ENCODE data around the gene CCT6A.
"Not testable (repeated sequence)": the region's sequence is repeated elsewhere in the genome, so short reads cannot be mapped to it uniquely, and the experiment has no call there.

Gene CCT6A, protein sequence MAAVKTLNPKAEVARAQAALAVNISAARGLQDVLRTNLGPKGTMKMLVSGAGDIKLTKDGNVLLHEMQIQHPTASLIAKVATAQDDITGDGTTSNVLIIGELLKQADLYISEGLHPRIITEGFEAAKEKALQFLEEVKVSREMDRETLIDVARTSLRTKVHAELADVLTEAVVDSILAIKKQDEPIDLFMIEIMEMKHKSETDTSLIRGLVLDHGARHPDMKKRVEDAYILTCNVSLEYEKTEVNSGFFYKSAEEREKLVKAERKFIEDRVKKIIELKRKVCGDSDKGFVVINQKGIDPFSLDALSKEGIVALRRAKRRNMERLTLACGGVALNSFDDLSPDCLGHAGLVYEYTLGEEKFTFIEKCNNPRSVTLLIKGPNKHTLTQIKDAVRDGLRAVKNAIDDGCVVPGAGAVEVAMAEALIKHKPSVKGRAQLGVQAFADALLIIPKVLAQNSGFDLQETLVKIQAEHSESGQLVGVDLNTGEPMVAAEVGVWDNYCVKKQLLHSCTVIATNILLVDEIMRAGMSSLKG

DNA sequence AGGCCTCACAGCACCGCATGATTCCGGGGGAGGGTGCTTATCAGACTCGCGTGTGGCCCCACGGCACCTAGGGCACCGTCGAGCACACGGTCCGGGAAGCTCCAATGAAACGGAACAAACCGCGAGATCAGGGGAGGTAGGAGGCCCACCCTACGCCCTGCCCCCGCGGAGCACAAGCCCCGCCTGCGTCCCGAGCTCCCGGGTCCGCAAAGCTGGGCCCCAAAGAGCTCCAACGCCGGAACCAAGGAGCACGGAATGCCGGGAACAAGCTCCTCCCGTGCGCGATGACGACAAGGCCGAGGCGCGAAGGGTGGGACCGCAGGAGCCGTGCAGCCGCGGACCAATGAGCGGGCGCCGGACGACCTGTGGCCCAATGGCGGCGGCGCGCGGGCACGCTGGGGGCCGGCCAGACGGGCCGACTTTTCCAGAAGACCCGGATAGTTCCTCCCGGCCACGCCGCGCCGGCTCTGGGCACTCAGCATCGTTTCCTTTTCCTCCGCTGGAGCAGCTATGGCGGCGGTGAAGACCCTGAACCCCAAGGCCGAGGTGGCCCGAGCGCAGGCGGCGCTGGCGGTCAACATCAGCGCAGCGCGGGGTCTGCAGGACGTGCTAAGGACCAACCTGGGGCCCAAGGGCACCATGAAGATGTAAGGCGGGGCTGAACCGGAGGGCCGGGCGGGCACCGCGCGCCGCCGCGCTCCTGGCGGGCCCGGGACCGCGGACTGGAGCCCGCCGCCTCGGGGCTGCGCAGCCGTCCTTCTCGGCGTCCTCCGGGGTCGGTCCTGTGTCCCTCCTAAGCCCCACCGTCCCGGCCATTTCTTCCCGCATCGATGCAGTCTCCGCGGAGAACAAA, at the start of gene CCT6A, which contains the start of gene PSPH:
Gene CCT6A (plus strand): TSS at position 427 of the 853 bp plus-strand sequence. CDS start 84 bp downstream, at position 511.
Gene PSPH (minus strand): TSS at position 106 of the 853 bp plus-strand sequence. CDS start 30,232 bp downstream, outside the sequence.
- Mint-ChIP-seq H3K4me1 (ENCODE audit: low read depth) (peaks cover 29% of the 10 kb centered on the region), H3K36me3 (ENCODE audit: low read depth) (peaks cover 24% of the 10 kb centered on the region), H3K4me3 (peak within 1 kb of the TSS; percentile 99), H3K27ac (peak within 1 kb of the TSS; percentile 97), H3K9me3 (no peaks in the 10 kb centered on the region), H3K27me3 (ENCODE audit: low read depth) (no peaks in the 10 kb centered on the region)

DNA sequence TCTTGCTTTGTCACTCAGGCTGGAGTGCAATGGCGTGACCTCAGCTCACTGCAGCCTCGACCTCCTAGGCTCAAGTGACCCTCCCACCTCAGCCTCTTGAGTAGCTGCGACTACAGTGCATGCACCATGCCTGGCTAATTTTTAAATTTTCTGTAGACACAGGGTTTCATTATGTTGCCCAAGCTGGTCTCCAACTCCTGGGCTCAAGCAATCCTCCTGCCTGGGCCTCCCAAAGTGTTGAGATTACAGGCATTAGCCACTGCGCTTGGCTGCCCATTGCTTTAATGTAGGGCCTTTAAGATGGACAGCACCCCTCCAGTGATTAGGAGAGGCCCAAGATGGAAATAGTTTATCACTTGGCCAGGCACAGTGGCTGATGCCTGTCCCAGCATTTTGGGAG, 47.8 kb upstream of the CCT6A start:
- peaks cover 12% of the 10 kb centered on the region for H3K36me3 Mint-ChIP-seq (ENCODE audit: low read depth)
- H3K27ac Mint-ChIP-seq: no peak overlapping the region
- H3K4me1 Mint-ChIP-seq (ENCODE audit: low read depth): peaks cover 8% of the 10 kb centered on the region
- no peaks in the 10 kb centered on the region for H3K27me3 Mint-ChIP-seq (ENCODE audit: low read depth)
- H3K9me3 Mint-ChIP-seq: no peaks in the 10 kb centered on the region
- H3K4me3 Mint-ChIP-seq: no peak overlapping the region

DNA sequence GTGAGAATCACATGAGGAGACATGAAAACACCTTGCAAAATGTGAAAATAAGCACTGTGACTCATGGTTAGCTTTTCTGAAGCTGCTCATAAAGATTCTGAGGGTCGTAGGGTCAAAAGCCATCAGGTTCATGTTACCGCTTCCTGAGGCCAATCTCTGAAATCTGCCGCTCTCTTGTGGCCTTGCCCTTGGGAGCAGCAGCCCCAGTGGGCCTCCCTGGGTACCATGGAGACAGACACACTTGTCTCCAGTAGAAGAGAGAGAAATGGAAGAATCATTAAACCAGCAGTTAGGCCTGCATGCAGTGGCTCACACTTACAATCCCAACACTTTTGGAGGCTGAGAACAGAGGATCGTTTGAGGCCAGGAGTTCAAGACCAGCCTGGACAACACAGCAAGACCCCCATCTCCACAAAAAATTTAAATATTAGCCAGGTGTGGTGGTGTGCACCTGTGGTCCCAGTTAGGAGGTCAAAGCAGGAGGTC, 44.4 kb upstream of the CCT6A start:
- no peaks in the 10 kb centered on the region for H3K27me3 Mint-ChIP-seq (ENCODE audit: low read depth)
- H3K36me3 Mint-ChIP-seq (ENCODE audit: low read depth): no peaks in the 10 kb centered on the region
- no peaks in the 10 kb centered on the region for H3K9me3 Mint-ChIP-seq
- no peak overlapping the region for H3K4me3 Mint-ChIP-seq
- no peaks in the 10 kb centered on the region for H3K4me1 Mint-ChIP-seq (ENCODE audit: low read depth)
- H3K27ac Mint-ChIP-seq: no peak overlapping the region

DNA sequence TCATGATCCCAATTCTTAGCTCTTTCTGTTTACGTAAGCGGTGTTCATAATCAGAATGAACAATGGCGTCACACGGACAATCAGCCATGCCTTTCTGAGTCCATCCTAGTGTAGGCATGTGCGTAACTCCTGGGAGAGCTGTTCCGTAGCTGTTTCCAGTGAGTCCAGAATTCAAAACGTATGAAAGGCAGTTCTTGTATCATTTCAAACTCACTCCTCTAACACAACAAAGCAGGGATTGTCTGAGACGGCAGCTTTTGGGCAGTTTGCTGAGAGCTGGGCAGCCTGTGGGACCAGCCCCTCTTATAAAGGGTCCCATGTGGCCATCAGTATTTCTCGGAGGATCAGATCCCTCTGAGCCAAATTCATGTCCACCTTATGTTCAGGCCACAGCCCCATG, 43.7 kb upstream of the CCT6A start:
- Mint-ChIP-seq H3K9me3 (no peaks in the 10 kb centered on the region), H3K27ac (no peak overlapping the region)

DNA sequence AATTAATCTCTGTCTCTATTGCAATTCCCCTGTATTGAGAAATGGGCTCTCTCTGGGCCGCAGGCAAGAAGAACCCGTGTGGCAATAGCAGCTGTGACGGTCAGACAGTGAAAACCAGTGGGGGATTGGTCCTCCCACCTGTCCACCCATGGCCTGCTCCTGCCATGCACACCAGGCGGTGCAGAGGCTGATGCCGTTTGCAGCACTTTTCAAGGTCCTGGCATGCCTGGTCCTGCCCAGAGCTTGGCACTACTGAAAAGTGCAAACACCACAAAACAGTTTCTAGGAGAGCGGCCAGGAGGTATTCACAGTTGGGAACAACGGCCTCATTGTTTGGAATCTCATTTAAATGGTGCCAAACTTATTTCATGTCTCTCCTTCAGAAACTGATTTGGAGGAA, 41.9 kb upstream of the CCT6A start:
- Mint-ChIP-seq H3K4me1 (ENCODE audit: low read depth) (no peaks in the 10 kb centered on the region), H3K27ac (no peak overlapping the region), H3K4me3 (no peak overlapping the region), H3K36me3 (ENCODE audit: low read depth) (no peaks in the 10 kb centered on the region), H3K27me3 (ENCODE audit: low read depth) (no peaks in the 10 kb centered on the region), H3K9me3 (no peaks in the 10 kb centered on the region)

More for the DNA sequence above, 43.7 kb upstream of the CCT6A start:
- Mint-ChIP-seq H3K36me3 (ENCODE audit: low read depth) (no peaks in the 10 kb centered on the region), H3K4me1 (ENCODE audit: low read depth) (no peaks in the 10 kb centered on the region), H3K4me3 (no peak overlapping the region), H3K27me3 (ENCODE audit: low read depth) (no peaks in the 10 kb centered on the region)

DNA sequence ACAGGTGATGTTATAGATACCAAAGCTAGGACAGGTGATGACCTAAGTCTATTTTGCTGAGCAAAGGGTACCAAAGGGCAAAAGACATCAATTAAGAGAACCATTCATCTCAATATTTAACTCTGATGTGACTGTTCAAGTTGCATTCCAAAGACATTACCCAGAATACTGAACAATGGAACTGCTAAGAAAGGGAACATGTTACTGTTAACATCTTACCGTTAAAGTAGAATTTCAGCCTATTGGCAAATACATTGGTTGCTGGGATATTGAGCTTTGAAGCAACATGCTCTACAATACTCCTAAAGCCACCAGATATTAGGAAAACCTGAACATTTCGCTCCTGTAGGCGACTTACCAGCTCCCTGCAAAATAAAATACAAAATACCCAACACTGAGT, 34.5 kb upstream of the CCT6A start:
- H3K27ac Mint-ChIP-seq; H3K36me3 Mint-ChIP-seq (ENCODE audit: low read depth); H3K27me3 Mint-ChIP-seq (ENCODE audit: low read depth); H3K4me3 Mint-ChIP-seq; H3K4me1 Mint-ChIP-seq (ENCODE audit: low read depth); H3K9me3 Mint-ChIP-seq: not testable (repeated sequence)

DNA sequence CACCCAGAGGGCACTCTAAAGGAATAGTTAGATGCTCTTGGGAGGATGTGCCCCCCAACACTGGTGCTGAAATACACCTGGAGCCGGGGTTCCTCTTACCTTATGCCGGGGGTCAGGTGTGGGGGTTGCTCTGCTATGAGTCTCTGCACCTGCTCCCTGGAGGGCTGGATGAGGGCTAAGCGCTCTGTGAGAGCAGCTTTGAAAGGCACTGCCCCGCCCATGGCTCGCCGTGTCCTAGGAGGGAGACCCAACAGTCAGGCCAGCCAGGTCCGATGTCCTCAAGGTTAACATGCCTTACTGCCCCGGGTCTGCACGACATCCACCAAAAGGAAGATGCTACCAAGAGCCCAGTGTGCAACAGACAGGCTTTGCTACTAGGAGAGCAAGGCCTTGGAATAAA, 32.1 kb upstream of the CCT6A start:
- H3K27ac Mint-ChIP-seq: no peak overlapping the region
- H3K4me1 Mint-ChIP-seq (ENCODE audit: low read depth): no peaks in the 10 kb centered on the region

DNA sequence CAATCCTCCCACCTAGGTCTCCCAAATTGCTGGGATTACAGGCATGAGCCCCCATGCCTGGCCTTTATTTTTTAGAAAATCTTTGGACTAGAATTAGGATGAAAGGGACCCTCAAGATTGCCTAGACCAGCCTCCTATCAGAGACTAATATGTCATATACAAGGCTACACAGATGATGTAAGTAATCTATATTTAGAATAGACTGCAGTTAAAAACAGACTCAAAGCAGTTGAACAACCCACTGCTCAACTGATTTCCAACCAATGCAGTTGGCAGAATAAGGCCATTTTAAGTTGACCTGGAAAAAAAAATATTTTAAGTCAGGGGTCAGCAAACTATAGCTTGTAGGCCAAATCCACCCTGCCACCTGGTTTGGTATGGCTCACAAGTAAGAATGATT, 28.1 kb upstream of the CCT6A start:
- no peaks in the 10 kb centered on the region for H3K27me3 Mint-ChIP-seq (ENCODE audit: low read depth)
- H3K4me1 Mint-ChIP-seq (ENCODE audit: low read depth): no peaks in the 10 kb centered on the region
- H3K36me3 Mint-ChIP-seq (ENCODE audit: low read depth): peaks cover 2% of the 10 kb centered on the region
- no peak overlapping the region for H3K4me3 Mint-ChIP-seq
- no peak overlapping the region for H3K27ac Mint-ChIP-seq
- H3K9me3 Mint-ChIP-seq: no peaks in the 10 kb centered on the region

More for the DNA sequence above, 32.1 kb upstream of the CCT6A start:
- Mint-ChIP-seq H3K9me3 (no peaks in the 10 kb centered on the region), H3K36me3 (ENCODE audit: low read depth) (peaks cover 3% of the 10 kb centered on the region), H3K4me3 (no peak overlapping the region), H3K27me3 (ENCODE audit: low read depth) (no peaks in the 10 kb centered on the region)

DNA sequence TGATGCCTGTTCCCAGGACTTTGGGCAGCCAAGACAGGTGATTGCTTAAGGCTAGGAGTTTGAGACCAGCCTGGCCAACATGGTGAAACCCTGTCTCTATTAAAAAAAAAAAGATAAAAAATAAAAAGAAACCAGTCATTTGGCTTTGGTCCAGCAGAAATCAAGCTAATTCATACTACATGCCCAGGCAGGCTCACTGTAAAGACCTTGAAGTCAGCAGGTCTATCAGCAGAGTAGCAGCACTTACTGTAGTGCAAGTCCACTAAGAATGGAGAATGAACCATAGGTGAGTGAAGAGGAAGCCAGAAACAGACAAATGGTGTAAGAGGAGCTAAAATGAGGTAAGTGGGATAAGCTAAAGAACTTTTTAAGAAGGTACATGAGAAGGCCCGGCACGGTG, 25.0 kb upstream of the CCT6A start:
- H3K9me3 Mint-ChIP-seq: no peaks in the 10 kb centered on the region
- H3K27me3 Mint-ChIP-seq (ENCODE audit: low read depth): no peaks in the 10 kb centered on the region
- no peaks in the 10 kb centered on the region for H3K4me1 Mint-ChIP-seq (ENCODE audit: low read depth)
- H3K4me3 Mint-ChIP-seq: no peak overlapping the region
- no peak overlapping the region for H3K27ac Mint-ChIP-seq
- H3K36me3 Mint-ChIP-seq (ENCODE audit: low read depth): peaks cover 1% of the 10 kb centered on the region

DNA sequence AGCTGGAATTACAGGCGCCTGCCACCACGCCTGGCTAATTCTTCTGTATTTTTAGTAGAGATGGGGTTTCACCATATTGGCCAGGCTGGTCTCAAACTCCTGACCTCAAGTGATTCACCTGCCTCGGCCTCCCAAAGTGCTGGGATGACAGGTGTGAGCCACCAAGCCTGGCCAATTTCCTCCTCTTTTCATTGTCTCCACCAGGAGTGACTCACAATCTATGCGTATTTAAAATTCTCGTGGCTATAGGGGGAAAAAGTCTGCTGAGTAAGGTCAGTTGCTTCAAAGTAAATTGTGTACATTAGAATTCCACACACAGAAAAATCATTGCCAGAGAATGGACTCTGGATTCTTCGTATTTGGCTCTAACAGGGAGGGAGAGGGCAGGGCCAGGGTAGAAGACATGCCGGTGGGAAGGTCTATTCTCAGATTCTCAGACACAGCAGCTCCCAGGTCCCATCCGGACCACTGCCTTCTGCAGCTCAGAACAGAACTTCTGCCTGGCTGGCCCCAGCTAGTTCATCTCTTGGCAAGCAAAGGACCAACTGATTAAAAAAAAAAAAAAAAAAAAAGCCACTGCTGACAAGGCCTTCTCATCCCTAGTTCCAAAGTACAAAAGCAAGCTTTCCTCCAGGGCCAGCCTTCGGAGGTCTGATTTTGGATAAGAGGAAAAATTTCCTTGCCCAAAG, 22.5 kb upstream of the CCT6A start:
- Mint-ChIP-seq H3K4me1 (ENCODE audit: low read depth) (peaks cover 9% of the 10 kb centered on the region), H3K27me3 (ENCODE audit: low read depth) (no peaks in the 10 kb centered on the region), H3K27ac (no peak overlapping the region), H3K4me3 (no peak overlapping the region), H3K36me3 (ENCODE audit: low read depth) (peaks cover 1% of the 10 kb centered on the region), H3K9me3 (no peaks in the 10 kb centered on the region)

DNA sequence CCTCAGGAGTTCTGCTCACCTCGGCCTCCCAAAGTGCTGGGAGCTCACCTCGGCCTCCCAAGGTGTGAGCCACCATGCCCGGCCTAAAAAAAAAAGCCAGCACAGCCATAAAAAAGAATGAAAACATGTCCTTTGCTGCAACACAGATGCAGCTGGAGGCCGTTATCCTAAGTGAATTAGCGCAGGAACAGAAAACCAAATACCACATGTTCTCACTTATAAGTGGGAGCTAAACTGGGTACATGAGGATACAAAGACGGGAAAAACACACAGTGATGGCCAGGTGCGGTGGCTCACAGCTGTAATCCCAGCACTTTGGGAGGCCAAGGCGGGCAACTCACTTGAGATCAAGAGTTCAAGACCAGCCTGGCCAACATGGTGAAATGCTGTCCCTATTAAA, 21.2 kb upstream of the CCT6A start:
- Mint-ChIP-seq H3K9me3 (no peaks in the 10 kb centered on the region), H3K27me3 (ENCODE audit: low read depth) (no peaks in the 10 kb centered on the region), H3K4me3 (no peak overlapping the region), H3K27ac (no peak overlapping the region), H3K4me1 (ENCODE audit: low read depth) (peaks cover 9% of the 10 kb centered on the region), H3K36me3 (ENCODE audit: low read depth) (peaks cover 1% of the 10 kb centered on the region)

DNA sequence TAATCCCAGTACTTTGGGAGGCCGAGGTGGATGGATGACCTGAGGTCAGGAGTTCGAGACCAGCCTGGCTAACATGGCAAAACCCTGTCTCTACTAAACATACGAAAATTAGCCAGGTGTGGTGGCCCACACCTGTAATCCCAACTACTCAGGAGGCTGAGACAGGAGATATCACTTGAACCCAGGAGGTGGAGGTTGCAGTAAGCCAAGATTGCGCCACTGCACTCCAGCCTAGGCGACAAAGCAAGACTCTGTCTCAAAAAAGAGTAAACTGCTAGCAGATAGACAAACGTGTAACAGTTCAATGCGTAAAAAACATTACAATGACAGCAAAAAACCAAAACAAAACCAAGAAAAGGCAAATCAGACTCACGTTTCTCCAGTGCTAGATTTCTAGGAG, 20.0 kb upstream of the CCT6A start:
- not testable (repeated sequence) for H3K4me1 Mint-ChIP-seq (ENCODE audit: low read depth); H3K27me3 Mint-ChIP-seq (ENCODE audit: low read depth); H3K36me3 Mint-ChIP-seq (ENCODE audit: low read depth); H3K9me3 Mint-ChIP-seq
- Mint-ChIP-seq H3K27ac (peak overlapping the region; percentile 35), H3K4me3 (peak overlapping the region; percentile 25)

DNA sequence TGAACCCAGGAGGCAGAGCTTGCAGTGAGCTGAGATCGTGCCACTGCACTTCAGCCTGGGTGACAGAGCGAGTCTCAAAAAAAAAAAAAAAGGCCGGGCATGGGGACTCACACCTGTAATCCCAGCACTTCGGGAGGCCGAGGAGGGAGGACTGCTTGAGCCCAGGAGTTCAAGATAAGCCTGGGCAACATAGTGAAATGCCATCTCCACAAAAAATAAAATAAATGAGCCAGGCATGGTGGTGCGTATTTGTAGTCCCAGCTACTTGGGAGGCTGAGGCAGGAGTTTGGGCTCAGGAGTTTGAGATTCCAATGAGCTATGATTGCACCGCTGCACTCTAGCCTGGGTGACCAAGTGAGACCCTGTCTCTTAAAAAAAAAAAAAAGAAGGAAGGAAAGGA, 19.0 kb upstream of the CCT6A start:
- H3K4me1 Mint-ChIP-seq (ENCODE audit: low read depth); H3K36me3 Mint-ChIP-seq (ENCODE audit: low read depth); H3K27me3 Mint-ChIP-seq (ENCODE audit: low read depth); H3K27ac Mint-ChIP-seq; H3K9me3 Mint-ChIP-seq: not testable (repeated sequence)
- peak overlapping the region; percentile 48 for H3K4me3 Mint-ChIP-seq

Data from T-helper 1 cell treated with Interleukin-12 subunit alpha and Interleukin-12 subunit beta and Interleukin-4 antibody, amounts not matched to agents 30 μg/mL and 1 μg/mL, for 36 hours (primary cell).